GM19372 (cell line): ENCODE data around the gene ABCD1.

Source experiments
- ATAC-seq: cut with Tn5 transposase; IDR thresholded peaks from one replicate; pipeline ENCODE4 v1.9.1; 2021; ENCODE audit warnings: mild to moderate bottlenecking, low read depth, moderate library complexity; ENCODE audit not compliant: unreplicated experiment

The ABCD1 gene

DNA sequence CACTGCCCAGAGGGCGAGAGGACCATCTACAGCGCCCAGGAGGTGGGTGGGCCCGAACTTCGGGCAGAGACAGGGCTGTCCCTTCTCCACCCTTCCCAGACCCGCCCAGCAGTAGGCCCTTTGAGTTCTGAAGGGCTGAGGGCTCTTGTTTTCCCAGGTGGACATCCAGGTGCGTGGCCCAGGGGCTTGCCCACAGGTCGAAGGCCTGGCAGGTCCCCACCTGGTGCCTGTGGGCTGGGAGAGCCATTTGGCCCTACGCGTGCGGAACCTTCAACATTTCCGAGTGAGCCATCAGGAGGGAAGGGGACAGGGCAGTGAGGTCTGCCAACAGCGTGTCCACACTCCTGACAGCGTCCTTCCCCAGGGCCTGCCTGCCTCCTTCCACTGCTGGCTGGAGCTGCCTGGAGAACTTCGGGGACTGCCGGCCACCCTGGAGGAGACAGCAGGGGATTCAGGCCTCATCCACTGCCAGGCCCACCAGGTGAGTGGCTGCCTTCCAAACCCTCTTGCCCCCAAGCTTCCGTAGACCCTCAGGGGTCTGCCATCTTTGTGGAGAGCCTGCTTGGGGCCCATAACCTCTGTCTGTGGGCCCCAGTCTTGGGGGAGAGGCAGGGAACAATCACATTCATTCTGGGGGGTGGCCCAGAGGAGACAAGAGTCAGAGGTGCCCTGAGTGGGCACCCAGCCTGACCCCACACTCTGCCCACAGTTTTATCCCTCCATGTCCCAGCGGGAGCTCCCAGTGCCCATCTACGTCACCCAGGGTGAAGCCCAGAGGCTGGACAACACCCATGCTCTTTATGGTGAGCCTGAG is 46.2 kb downstream of the ABCD1 start:
- no peak for ATAC-seq

DNA sequence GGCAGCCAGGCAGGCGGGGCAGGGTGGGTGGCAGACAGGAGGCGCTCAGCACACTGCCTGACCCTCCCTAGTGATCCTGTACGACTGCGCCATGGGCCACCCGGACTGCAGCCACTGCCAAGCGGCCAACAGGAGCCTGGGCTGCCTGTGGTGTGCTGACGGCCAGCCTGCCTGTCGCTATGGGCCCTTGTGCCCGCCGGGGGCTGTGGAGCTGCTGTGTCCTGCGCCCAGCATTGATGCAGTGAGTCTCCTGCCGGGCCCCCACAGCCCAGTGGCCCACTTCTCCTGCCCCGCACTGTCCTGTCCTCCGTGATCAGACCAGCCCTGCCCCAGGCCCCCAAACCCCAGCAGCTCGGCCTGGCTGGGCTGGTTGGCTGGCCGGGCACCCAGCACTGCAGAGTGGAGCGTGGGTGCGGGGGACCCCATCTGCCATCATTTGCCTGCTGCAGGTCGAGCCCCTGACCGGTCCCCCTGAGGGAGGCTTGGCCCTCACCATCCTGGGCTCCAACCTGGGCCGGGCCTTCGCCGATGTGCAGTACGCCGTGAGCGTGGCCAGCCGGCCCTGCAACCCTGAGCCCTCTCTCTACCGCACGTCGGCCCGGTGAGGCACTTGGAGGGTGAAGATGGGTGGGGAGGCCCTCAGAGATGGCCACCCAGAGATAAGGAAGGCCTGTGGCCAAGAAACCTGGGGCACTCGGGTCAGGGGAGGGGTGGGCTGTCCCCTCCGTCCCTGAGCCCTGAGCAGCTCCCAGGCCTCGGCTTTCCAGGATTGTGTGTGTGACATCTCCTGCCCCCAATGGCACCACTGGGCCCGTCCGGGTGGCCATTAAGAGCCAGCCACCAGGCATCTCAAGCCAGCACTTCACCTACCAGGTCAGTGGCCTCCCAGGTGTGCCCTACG is 47.0 kb downstream of the ABCD1 start:
- no peak for ATAC-seq

DNA sequence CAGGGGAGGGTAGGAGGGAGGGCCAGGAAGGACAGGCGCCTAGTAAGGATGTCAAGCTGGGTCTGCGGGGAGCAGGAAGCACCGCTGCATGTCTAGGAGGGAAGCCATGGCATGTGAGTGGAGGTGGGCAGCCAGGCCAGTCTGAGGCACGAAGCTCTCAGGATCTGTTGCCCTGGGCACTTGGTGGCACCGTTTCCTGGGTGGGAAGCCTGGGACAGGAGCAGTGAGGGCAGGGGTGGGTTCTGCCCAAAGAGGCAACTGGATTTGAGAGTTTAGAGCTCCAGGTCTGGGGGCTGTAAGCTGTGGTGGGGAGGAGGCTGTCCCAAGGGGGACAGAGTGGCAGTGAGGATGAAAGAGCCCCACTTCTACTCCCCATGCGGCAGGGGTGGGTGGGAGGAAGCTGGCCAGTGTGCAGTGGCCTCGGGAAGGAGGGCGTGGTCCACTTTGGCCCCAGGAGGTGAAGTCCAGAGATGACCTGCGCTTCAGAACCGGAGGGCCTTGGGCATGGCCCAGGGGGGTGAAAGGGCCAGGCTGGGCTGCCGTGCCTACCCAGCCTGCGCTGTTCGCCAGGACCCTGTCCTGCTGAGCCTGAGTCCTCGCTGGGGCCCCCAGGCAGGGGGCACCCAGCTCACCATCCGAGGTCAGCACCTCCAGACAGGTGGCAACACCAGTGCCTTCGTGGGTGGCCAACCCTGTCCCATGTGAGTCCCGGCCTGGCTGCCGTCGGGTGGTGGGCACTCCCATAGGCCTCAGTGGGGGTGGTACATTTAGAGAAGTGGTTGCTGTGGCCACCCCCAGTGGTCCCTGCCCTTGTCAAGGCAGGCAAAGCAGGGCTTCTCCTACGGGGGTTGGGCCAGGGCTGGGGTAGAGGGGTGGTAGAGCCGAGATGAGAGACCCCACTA is 47.9 kb downstream of the ABCD1 start:
- ATAC-seq: no peak

DNA sequence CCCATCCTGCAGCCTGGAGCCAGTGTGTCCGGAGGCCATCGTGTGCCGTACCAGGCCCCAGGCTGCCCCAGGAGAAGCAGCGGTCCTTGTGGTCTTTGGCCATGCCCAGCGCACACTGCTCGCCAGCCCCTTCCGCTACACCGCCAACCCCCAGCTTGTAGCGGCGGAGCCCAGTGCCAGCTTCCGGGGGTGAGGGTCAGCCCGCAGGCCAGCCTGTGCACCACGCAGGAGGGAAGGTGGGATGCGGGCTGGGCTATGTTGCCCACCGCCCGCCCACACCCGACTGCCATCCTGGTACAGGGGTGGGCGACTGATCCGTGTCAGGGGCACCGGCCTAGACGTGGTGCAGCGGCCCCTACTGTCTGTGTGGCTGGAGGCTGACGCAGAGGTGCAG is 48.6 kb downstream of the ABCD1 start:
- ATAC-seq: no peak

DNA sequence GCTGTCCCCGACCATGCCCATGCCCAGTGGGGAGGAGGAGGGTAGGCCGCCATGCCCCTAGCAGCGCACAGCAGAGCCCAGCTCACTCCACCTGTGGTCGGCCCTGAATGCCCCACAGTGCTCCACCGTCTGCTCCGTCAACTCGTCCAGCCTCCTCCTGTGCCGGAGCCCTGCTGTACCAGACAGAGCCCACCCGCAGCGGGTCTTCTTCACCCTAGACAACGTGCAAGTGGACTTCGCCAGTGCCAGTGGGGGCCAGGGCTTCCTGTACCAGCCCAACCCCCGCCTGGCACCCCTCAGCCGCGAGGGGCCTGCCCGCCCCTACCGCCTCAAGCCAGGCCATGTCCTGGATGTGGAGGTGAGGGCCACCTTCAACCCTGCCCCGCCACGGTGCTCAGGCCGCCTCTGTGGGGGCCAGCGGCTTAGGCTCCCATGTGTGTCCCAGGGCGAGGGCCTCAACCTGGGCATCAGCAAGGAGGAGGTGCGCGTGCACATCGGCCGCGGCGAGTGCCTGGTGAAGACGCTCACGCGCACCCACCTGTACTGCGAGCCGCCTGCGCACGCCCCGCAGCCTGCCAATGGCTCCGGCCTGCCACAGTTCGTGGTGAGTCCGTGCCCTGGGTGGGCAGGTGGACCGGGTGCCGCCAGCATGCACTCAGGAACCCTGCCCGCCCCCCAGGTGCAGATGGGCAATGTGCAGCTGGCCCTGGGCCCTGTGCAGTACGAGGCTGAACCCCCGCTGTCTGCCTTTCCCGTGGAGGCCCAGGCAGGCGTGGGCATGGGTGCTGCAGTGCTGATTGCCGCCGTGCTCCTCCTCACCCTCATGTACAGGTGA is 49.3 kb downstream of the ABCD1 start:
- ATAC-seq: no peak

DNA sequence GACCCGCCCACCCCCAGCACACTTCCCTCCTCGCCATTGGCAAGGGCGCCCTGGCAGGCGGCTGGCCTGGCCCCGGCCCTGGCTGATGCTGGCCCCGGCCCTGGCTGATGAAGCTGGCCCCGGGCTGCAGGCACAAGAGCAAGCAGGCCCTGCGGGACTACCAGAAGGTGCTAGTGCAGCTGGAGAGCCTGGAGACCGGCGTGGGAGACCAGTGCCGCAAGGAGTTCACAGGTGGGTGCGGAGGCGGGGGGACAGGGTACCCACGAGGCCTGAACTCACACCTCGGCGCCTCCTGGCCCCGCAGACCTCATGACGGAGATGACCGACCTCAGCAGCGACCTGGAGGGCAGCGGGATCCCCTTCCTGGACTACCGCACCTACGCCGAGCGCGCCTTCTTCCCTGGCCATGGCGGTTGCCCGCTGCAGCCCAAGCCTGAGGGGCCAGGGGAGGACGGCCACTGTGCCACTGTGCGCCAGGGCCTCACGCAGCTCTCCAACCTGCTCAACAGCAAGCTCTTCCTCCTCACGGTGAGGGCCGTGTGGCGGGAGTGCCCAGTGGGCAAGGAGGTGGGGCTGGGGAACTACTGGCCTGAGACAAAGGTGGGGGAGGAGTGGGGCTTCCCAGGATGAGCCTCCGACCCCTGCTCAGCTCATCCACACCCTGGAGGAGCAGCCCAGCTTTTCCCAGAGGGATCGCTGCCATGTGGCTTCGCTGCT is 50.1 kb downstream of the ABCD1 start:
- ATAC-seq: no peak

DNA sequence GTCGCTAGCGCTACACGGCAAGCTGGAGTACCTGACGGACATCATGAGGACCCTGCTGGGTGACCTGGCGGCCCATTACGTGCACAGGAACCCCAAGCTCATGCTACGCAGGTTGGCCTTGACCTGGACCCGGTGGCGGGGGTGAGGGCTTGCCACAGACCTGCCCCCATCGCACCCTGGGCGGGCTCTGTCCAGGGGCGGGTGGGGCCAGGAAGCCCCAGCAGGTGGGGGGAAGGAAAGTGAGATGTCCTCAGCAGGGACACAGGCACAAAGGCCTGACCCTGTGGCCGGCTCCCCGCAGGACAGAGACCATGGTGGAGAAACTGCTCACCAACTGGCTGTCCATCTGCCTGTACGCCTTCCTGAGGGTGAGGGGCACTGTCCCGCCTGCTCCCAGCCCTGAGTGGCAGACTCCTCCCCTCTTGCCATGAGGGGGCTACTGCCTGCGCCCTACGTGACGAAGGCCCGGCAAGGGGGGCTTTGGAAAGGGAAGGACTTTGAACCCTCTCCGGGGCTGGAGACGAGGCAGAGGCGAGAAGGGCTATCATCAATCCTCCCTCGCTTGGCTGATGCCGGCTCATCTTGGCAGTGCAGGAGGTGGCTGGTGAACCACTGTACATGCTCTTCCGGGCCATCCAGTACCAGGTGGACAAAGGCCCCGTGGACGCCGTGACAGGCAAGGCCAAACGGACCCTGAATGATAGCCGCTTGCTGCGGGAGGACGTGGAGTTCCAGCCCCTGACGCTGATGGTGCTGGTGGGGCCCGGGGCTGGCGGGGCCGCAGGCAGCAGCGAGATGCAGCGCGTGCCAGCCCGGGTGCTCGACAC is 50.9 kb downstream of the ABCD1 start:
- no peak for ATAC-seq

DNA sequence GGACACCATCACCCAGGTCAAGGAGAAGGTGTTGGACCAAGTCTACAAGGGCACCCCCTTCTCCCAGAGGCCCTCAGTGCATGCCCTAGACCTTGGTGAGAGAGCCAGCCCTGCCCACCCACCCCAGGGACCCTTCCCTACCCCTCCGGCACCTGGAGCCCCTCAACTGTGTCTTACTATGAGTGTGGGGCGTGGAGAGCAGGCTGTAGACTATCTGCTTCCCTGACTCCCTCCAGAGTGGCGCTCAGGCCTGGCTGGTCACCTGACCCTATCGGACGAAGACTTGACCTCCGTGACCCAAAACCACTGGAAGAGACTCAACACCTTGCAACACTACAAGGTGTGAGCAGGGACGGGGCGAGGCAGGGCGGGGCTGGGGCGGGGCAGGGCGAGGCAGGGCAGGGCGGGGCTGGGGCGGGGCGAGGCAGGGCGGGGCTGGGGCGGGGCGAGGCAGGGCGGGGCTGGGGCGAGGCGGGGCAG is 51.5 kb downstream of the ABCD1 start:
- ATAC-seq: no peak

DNA sequence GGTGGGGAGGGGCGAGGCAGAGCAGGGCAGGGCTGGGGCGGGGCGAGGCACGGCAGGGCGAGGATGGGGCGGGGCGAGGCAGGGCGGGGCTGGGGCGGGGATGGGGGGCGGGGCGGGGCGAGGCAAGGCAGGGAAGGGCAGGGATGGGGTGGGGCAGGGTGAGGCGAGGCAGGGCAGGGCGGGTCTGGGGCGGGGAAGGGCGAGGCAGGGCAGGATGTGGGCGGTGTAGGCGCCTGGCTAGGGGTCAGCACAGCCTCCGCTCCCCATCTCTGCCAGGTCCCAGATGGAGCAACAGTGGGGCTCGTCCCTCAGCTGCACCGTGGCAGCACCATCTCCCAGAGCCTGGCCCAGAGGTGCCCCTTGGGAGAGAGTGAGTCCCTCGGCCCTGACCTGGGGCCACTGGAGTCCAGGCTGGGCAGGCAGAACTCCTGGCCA is 52.0 kb downstream of the ABCD1 start:
- ATAC-seq: no peak

DNA sequence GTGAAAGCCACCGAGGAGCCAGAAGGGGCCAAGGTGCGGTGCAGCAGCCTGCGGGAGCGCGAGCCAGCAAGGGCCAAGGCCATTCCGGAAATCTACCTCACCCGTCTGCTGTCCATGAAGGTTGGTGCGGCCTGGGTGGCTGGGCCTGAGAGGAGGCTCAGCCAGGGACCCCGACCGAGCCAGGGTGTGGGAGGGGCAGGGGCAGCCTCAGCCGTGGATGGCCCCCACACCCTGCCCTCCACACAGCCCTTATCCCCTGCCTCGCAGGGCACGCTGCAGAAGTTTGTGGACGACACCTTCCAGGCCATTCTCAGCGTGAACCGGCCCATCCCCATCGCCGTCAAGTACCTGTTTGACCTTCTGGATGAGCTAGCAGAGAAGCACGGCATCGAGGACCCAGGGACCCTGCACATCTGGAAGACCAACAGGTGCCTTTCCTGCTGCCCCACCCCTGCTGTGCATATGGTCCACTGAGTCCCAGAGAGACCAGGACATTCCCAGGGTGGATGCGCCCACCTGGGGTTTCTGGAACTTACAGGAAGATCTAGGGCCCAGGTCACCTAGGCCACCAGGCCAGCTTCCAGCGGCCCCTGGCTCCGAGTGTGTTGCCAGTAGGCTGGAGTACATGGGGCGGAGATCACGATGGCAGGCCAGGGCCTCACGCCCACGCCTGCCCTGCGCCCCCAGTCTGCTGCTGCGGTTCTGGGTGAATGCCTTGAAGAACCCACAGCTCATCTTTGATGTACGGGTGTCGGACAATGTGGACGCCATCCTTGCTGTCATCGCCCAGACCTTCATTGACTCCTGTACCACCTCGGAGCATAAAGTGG is 52.8 kb downstream of the ABCD1 start:
- ATAC-seq: no peak

DNA sequence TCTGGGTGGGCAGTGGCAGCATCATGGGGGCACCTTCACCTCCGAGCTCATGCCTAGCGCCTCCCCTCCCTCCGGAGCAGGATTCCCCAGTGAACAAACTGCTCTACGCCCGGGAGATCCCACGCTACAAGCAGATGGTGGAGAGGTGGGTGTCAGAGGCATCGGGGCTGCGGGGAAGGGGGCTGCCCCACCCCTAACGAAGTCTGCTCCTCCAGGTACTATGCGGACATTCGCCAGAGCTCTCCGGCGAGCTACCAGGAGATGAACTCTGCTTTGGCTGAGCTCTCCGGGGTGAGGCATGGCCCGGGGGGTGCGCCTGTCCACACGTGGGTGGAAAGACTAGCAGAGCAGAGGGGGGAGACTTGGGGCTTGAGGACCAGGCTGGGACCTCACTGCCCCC is 53.5 kb downstream of the ABCD1 start:
- no peak for ATAC-seq

DNA sequence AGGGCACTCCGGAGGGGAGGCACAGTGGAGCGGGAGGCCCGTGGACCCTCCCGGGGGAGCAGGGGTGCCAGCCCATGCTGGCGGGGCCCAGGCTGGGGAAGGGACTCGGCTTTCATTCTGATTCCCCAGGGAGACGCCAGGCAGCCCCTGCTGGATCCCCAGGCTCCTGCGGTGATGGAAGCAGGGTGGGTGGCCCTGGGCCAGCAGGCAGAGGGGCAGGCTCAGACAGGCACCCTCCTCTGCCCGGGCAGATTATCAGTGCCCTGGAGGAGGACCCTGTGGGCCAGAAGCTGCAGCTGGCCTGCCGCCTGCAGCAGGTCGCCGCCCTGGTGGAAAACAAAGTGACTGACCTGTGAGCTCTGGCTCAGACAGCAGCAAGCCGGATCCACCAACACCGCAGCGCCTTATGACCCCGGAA is 54.0 kb downstream of the ABCD1 start:
- ATAC-seq: no peak

DNA sequence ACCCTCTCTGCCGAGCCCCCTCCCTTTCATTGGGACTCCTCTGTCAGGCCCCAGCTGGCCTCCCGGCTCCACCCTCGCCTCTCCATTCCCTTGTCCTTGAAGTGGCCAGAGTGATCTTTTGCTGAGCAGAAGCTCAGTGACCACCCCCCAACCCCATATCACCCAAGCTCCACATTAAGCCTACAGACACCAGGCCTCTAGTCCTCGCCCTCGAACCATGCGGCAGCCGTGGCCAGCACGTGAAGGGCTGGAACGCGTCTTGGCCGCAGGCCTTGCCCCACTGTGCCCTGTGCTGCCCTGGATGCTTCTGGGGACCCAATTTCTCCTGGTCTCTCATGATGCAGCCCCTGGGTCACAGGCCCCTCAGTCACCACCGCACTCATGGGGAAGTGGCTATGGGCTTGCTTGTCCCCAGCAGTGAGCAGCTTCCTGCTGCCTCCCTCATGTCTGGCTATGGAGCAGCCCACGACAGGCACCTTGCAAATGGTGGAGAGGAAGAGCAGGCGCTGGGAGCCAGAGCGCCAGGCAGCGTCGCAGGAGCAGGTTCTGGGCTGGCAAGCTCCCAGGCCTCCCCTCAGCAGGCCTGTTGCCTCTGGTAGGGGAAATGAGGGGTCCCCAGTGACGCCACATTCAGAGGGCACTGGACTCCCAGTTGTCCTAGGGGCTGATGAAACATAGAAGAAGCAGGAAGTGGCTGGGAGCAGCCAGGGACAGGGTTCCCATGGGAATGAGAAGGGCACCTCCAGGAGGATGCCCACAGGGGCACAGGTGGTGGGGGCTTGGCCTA is 55.4 kb downstream of the ABCD1 start:
- ATAC-seq: no peak

DNA sequence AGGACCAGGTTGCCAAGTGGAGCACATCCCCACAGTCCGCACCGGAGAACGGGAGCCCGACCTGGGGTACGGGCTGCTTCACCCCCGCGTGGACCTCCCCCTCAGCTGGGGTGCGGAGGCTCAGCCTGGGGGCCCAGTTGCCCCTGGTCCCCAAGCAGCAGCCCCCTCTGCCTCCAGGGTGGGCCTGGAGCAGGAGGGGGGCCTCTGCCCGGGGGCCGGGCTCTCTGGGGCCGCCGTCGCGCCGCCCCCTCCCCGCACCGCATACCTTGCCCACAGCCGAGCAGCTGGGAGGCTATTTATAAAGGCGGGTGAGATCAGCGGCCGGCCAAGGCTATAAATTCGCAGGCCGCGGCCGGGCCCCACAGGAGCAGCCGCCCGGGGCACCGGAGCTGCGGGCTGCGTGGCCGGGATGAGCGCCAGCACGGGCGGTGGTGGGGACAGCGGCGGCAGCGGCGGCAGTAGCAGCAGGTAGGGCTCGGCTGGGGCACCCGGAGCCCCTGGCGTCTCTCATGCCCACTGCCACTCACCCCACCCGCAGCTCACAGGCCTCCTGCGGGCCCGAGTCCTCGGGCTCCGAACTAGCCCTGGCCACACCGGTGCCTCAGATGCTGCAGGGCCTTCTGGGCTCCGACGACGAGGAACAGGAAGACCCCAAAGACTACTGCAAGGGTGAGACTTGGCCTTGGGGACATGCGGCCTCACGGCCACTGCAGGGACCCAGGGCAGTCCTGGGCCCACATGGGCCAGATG is 56.2 kb downstream of the ABCD1 start, which contains the start of gene SRPK3:
Gene SRPK3 (plus strand): TSS at position 364 of the 750 bp plus-strand sequence. CDS start 46 bp downstream, at position 410.
- ATAC-seq: no peak

DNA sequence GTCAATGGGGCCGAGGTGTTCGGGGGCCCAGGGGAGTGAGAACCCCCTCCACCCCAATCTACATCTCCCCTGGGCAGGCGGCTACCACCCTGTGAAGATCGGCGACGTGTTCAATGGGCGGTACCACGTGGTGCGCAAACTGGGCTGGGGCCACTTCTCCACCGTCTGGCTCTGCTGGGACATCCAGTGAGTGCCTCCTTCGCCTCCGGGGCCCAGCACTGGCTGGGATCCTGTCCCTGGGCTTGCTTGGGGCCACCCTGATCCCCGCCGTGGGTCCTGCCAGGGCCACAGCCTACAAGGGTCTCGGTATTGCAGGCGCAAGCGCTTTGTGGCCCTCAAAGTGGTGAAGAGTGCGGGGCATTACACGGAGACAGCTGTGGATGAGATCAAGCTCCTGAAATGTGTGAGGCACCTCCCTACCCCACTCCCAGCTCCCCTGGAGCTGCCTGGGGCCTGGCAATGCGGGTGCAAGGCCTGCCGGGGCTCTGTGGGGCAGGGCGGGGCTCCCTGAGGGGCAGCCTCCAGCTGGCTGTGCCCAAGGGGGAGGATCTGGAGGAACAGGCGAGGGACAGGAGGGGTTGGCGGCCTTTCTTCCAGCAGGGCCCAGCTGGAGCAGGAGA is 56.9 kb downstream of the ABCD1 start:
- ATAC-seq: no peak
